ENCODE data around the gene SELENOO. TPM values are rescaled to one million over a fixed set of nuclear protein-coding genes. Genes with fewer than 3 reads are reported as not detected.

The SELENOO gene
- total RNA-seq, 1 donor from 2014 or later: 25.0 TPM

- Mint-ChIP-seq H3K4me1 (ENCODE audit: unreplicated experiment) (peaks cover 5% of the 10 kb centered on the region), H3K9me3 (ENCODE audit: unreplicated experiment) (no peaks in the 10 kb centered on the region), H3K27ac (ENCODE audit: unreplicated experiment) (no peak overlapping the region), H3K27me3 (ENCODE audit: unreplicated experiment) (peaks cover 6% of the 10 kb centered on the region), H3K4me3 (ENCODE audit: unreplicated experiment) (no peak overlapping the region), H3K36me3 (ENCODE audit: unreplicated experiment) (no peaks in the 10 kb centered on the region)
- TF ChIP-seq CTCF (IDR thresholded peaks at IDR 0.05): no peak
- no peak for DNase-seq (ENCODE audit: extremely low spot score, unreplicated experiment)
Measured at GRCh38 chr22:50173983-50174355, 26.8 kb upstream of the SELENOO start.

- Mint-ChIP-seq H3K4me1 (ENCODE audit: unreplicated experiment) (peaks cover 2% of the 10 kb centered on the region), H3K36me3 (ENCODE audit: unreplicated experiment) (no peaks in the 10 kb centered on the region), H3K27ac (ENCODE audit: unreplicated experiment) (no peak overlapping the region), H3K27me3 (ENCODE audit: unreplicated experiment) (peaks cover 2% of the 10 kb centered on the region), H3K4me3 (ENCODE audit: unreplicated experiment) (no peak overlapping the region), H3K9me3 (ENCODE audit: unreplicated experiment) (no peaks in the 10 kb centered on the region)
- no peak for DNase-seq (ENCODE audit: extremely low spot score, unreplicated experiment)
- TF ChIP-seq CTCF (IDR thresholded peaks at IDR 0.05): no peak
Measured at GRCh38 chr22:50174382-50175190, 26.2 kb upstream of the SELENOO start.

GRCh38 chr22:50175191-50175461 is 25.7 kb upstream of the SELENOO start:
- H3K36me3 Mint-ChIP-seq (ENCODE audit: unreplicated experiment): no peaks in the 10 kb centered on the region
- peaks cover 2% of the 10 kb centered on the region for H3K4me1 Mint-ChIP-seq (ENCODE audit: unreplicated experiment)
- H3K9me3 Mint-ChIP-seq (ENCODE audit: unreplicated experiment): no peaks in the 10 kb centered on the region
- no peak for DNase-seq (ENCODE audit: extremely low spot score, unreplicated experiment)
- no peak overlapping the region for H3K27ac Mint-ChIP-seq (ENCODE audit: unreplicated experiment)
- no peak overlapping the region for H3K4me3 Mint-ChIP-seq (ENCODE audit: unreplicated experiment)
- no peak for TF ChIP-seq CTCF (IDR thresholded peaks at IDR 0.05)
- H3K27me3 Mint-ChIP-seq (ENCODE audit: unreplicated experiment): peaks cover 2% of the 10 kb centered on the region

- Mint-ChIP-seq H3K4me3 (ENCODE audit: unreplicated experiment) (no peak overlapping the region), H3K27ac (ENCODE audit: unreplicated experiment) (no peak overlapping the region), H3K27me3 (ENCODE audit: unreplicated experiment) (no peaks in the 10 kb centered on the region), H3K36me3 (ENCODE audit: unreplicated experiment) (no peaks in the 10 kb centered on the region), H3K4me1 (ENCODE audit: unreplicated experiment) (no peaks in the 10 kb centered on the region), H3K9me3 (ENCODE audit: unreplicated experiment) (no peaks in the 10 kb centered on the region)
- no peak for DNase-seq (ENCODE audit: extremely low spot score, unreplicated experiment)
- TF ChIP-seq CTCF (IDR thresholded peaks at IDR 0.05): no peak
Measured at GRCh38 chr22:50175921-50176849, 24.6 kb upstream of the SELENOO start.
